CD14-positive monocyte (primary cell): ENCODE results near the gene KRTAP4-7. TPM values are rescaled to one million over a fixed set of nuclear protein-coding genes. Genes with fewer than 3 reads are reported as not detected.

Experiments
- DNase-seq, 3 donors: peaks; one replicate each; pipeline ENCODE4 v3.0.0-alpha.2; 2011 to 2022
- H2AFZ ChIP-seq: 2 replicates; pipeline ENCODE4 v1.6.0; 2012; ENCODE audit warnings: mild to moderate bottlenecking, low read depth, low read length, inconsistent platforms; ENCODE audit not compliant: insufficient read depth, poor library complexity, severe bottlenecking
- H3K27ac ChIP-seq, 2 donors: 1 replicate in 1 of 2; 2 replicates in 1 of 2; pipeline ENCODE4 v1.5.1; 2012 to 2013; ENCODE audit warnings: low read length in 2 of 2, control low read depth in 1 of 2, inconsistent platforms in 1 of 2, low read depth in 1 of 2, mild to moderate bottlenecking in 1 of 2
- H3K27me3 ChIP-seq, 2 donors: one replicate each; pipeline versions ENCODE4 v1.6.0 to v1.6.1; 2011 to 2013; ENCODE audit warnings: low read length in 2 of 2; ENCODE audit not compliant: control insufficient read depth in 2 of 2, insufficient read depth in 2 of 2
- H3K36me3 ChIP-seq, 2 donors: replicated peaks in 1 of 2; 1 replicate in 1 of 2; 2 replicates in 1 of 2; pipeline versions ENCODE4 v1.5.1 to v1.6.1; 2012 to 2013; ENCODE audit warnings: low read length in 2 of 2, control low read depth in 1 of 2, inconsistent platforms in 1 of 2, mild to moderate bottlenecking in 1 of 2; ENCODE audit not compliant: insufficient read depth in 2 of 2, control insufficient read depth in 1 of 2
- H3K4me1 ChIP-seq, 2 donors: 1 replicate in 1 of 2; 2 replicates in 1 of 2; pipeline versions ENCODE4 v1.5.1 to v1.6.1; 2012 to 2013; ENCODE audit warnings: low read length in 2 of 2, control low read depth in 1 of 2, inconsistent platforms in 1 of 2, mild to moderate bottlenecking in 1 of 2, moderate library complexity in 1 of 2; ENCODE audit not compliant: insufficient read depth in 2 of 2, control insufficient read depth in 1 of 2
- H3K4me2 ChIP-seq: replicated peaks from 2 replicates; pipeline ENCODE3; 2012; ENCODE audit warnings: low read length, moderate library complexity, mild to moderate bottlenecking; ENCODE audit not compliant: poor library complexity, severe bottlenecking; ENCODE audit errors: extremely low read depth
- H3K4me3 ChIP-seq, 3 experiments: fragments of 200-600 bp in 1 of 3; sonication (generic) in 1 of 3; replicated peaks in 1 of 3; 1 replicate in 2 of 3; 2 replicates in 1 of 3; pipeline ENCODE4 v1.5.1; 2011 to 2013; ENCODE audit warnings: low read length in 3 of 3, mild to moderate bottlenecking in 3 of 3, control low read depth in 2 of 3, low read depth in 2 of 3, inconsistent platforms in 1 of 3, moderate library complexity in 1 of 3
- H3K79me2 ChIP-seq: 2 replicates; pipeline ENCODE4 v1.6.0; 2012; ENCODE audit warnings: mild to moderate bottlenecking, control low read depth, inconsistent platforms, low read length, moderate library complexity; ENCODE audit not compliant: insufficient read depth
- H3K9ac ChIP-seq: 2 replicates; pipeline ENCODE4 v1.6.0; 2017; ENCODE audit warnings: low read length, mild to moderate bottlenecking; ENCODE audit not compliant: insufficient read depth, poor library complexity, severe bottlenecking
- H3K9me3 ChIP-seq, 2 donors: replicated peaks in 1 of 2; 1 replicate in 1 of 2; 2 replicates in 1 of 2; pipeline versions ENCODE4 v1.5.1 to v1.6.1; 2012 to 2013; ENCODE audit warnings: low read length in 2 of 2, control low read depth in 1 of 2; ENCODE audit not compliant: control insufficient read depth in 1 of 2, insufficient read depth in 1 of 2
- H4K20me1 ChIP-seq: 2 replicates; pipeline ENCODE4 v1.6.0; 2012; ENCODE audit warnings: mild to moderate bottlenecking, low read length, control low read depth, moderate library complexity; ENCODE audit not compliant: insufficient read depth
- H3K27ac Mint-ChIP-seq, 7 donors: one replicate each; pipeline ENCODE4 v1.8.0; 2020; ENCODE audit warnings: mild to moderate bottlenecking in 7 of 7, mixed read lengths in 7 of 7, moderate library complexity in 6 of 7, inconsistent platforms in 2 of 7
- H3K27me3 Mint-ChIP-seq, 3 donors: one replicate each; pipeline ENCODE4 v1.8.0; 2021 to 2022; ENCODE audit warnings: low read depth in 3 of 3, mild to moderate bottlenecking in 3 of 3, mixed read lengths in 3 of 3, moderate library complexity in 3 of 3, inconsistent platforms in 1 of 3
- H3K36me3 Mint-ChIP-seq, 2 donors: one replicate each; pipeline ENCODE4 v1.8.0; 2020; ENCODE audit warnings: mixed read lengths in 2 of 2, inconsistent platforms in 1 of 2, mild to moderate bottlenecking in 1 of 2
- H3K4me1 Mint-ChIP-seq: one replicate; pipeline ENCODE4 v1.8.0; 2020; ENCODE audit warnings: mild to moderate bottlenecking, mixed read lengths
- H3K4me3 Mint-ChIP-seq, 2 donors: one replicate each; pipeline ENCODE4 v1.8.0; 2020; ENCODE audit warnings: mild to moderate bottlenecking in 2 of 2, mixed read lengths in 2 of 2, moderate library complexity in 1 of 2
- H3K9me3 Mint-ChIP-seq, 7 donors: one replicate each; pipeline ENCODE4 v1.8.0; 2020 to 2022; ENCODE audit warnings: mixed read lengths in 7 of 7, mild to moderate bottlenecking in 6 of 7, moderate library complexity in 6 of 7, inconsistent platforms in 2 of 7
- CTCF ChIP-seq: fragments of 200-600 bp; IDR thresholded peaks from one replicate; pipeline ENCODE4 v1.8.0; 2022; ENCODE audit warnings: antibody characterized with exemption, mild to moderate bottlenecking
- WGBS: methylation state at CpG from one replicate; pipeline ENCODE4 v1.1.5; 2013; ENCODE audit warnings: missing lambda C conversion rate; ENCODE audit not compliant: insufficient coverage; 5-methylcytosine and 5-hydroxymethylcytosine counted together
- intact Hi-C, 2 donors: fragments of 100-400 bp; cut with micrococcal nuclease; formaldehyde crosslinking; loops; one replicate each; pipeline versions ENCODE4 v1.15.0 to v1.15.1; 2023
- polyA plus RNA-seq, 3 donors: library from polyadenylated mRNA; depleted of rRNA in 1 of 3; unstranded in 2 of 3; stranded (reverse) in 1 of 3; fragments of 300-500 nt in 2 of 3; fragments of >200 nt in 1 of 3; fragmentation: Illumina TruSeq in 2 of 3; gene quantifications; 1 replicate in 2 of 3; 2 replicates in 1 of 3; pipeline ENCODE4 v1.2.3, GENCODE V29; 2012 to 2021

KRTAP4-7 gene
- polyA plus RNA-seq, 3 donors = not detected

GRCh38 chr17:41125064-41125463 is 41.1 kb downstream of the KRTAP4-7 start:
- H3K36me3 Mint-ChIP-seq = no peaks in the 10 kb centered on the region
- no peaks in the 10 kb centered on the region for H3K9me3 ChIP-seq
- H3K4me3 Mint-ChIP-seq = no peak overlapping the region
- H3K36me3 ChIP-seq = no peaks in the 10 kb centered on the region
- peaks cover 0 to 2% (median 0%) of the 10 kb centered on the region in 3 donors for H3K27me3 Mint-ChIP-seq
- H3K4me1 Mint-ChIP-seq = peaks cover 8% of the 10 kb centered on the region
- H3K4me2 ChIP-seq = no peak overlapping the region
- no peaks in the 10 kb centered on the region for H4K20me1 ChIP-seq
- H3K9me3 Mint-ChIP-seq = peaks cover 0 to 8% (median 0%) of the 10 kb centered on the region in 7 donors
- intact Hi-C loops = no loop called here
- H2AFZ ChIP-seq = no peak overlapping the region
- no peak overlapping the region for H3K27ac Mint-ChIP-seq
- H3K4me1 ChIP-seq = peaks cover 7% of the 10 kb centered on the region in 2 donors
- no peak for DNase-seq
- H3K27me3 ChIP-seq = no peaks in the 10 kb centered on the region
- H3K27ac ChIP-seq = no peak overlapping the region
- H3K9ac ChIP-seq = no peak overlapping the region
- H3K4me3 ChIP-seq = no peak overlapping the region
- WGBS = no CpG with 5 or more reads among the region's 2 CpGs
- no peaks in the 10 kb centered on the region for H3K79me2 ChIP-seq
- TF ChIP-seq CTCF = no peak

- DNase-seq = no peak
- peaks cover 0 to 8% (median 0%) of the 10 kb centered on the region in 7 donors for H3K9me3 Mint-ChIP-seq
- Histone ChIP-seq H3K27ac (no peak overlapping the region), H3K9me3 (no peaks in the 10 kb centered on the region), H3K9ac (no peak overlapping the region), H3K27me3 (no peaks in the 10 kb centered on the region), H2AFZ (no peak overlapping the region), H3K4me1 (no peaks in the 10 kb centered on the region), H3K4me2 (no peak overlapping the region), H3K36me3 (no peaks in the 10 kb centered on the region), H4K20me1 (no peaks in the 10 kb centered on the region), H3K4me3 (no peak overlapping the region), H3K79me2 (no peaks in the 10 kb centered on the region)
- WGBS = no CpG with 5 or more reads among the region's 3 CpGs
- H3K4me1 Mint-ChIP-seq = no peaks in the 10 kb centered on the region
- H3K4me3 Mint-ChIP-seq = no peak overlapping the region
- intact Hi-C loops = no loop called here
- H3K36me3 Mint-ChIP-seq = no peaks in the 10 kb centered on the region
- no peak overlapping the region for H3K27ac Mint-ChIP-seq
- no peak for TF ChIP-seq CTCF
- H3K27me3 Mint-ChIP-seq = peaks cover 0 to 2% (median 0%) of the 10 kb centered on the region in 3 donors
These were observed 42.5 kb downstream of the KRTAP4-7 start for GRCh38 chr17:41126412-41126811.
